Body of pancreas (tissue), 4 donors: Measurements from ENCODE around the gene PTRHD1.

Source experiments
- POLR2A ChIP-seq, 3 donors: fragments of 450-650 bp; IDR thresholded peaks; one replicate each; pipeline ENCODE4 v1.6.1; 2016; ENCODE audit warnings: antibody characterized with exemption in 3 of 3, mild to moderate bottlenecking in 2 of 3
- TF ChIP-seq, protein P1 (sequence below), 7 experiments: fragments of 450-650 bp in 4 of 7; fragments of 200-600 bp in 3 of 7; sonication (generic) in 3 of 7; IDR thresholded peaks; one replicate each; pipeline ENCODE4 v1.5.1; 2016 to 2019; ENCODE audit warnings: antibody characterized with exemption in 7 of 7

DNA sequence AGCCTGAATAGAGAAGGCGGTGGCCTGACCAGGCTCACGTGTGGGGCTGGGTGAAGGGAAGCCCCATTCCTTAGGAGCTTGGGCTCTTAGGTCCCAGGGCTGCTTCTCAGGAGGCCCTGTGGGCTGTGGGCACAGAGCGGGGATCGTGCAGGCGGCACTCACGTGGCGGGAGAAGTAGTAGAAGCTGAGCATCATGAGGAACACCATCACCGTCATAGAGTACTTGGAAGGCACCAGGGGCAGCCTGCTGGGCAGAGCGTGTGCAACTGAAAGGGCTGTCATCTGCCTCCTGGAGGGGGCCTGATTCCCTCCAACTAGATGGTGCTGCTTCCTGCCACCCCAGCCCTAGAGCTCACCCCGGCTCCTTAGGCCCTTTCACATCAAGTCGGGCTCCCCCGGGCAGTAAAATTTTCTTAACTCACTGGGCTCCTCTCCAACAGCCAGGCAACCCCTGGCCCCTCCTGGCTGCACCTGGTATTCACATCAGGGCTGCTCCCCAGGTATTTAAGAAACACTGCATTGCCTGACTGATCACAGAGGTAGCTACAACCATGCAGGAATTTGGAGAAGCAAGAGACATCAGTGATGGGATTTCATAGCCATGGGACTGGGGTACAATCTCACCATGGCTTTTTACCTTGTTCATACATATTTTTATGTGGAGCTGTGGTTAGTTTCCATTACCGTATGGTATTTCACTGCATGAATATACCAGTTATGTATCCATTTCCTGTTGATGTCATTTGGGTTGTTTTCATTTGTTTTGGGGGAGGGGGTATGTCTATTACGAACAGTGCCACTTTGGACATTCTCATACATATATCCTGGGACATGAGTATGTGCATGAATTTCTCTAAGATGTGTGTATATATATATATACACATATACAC lies 32.9 kb upstream of the PTRHD1 start:
- TF ChIP-seq, protein P1, sequence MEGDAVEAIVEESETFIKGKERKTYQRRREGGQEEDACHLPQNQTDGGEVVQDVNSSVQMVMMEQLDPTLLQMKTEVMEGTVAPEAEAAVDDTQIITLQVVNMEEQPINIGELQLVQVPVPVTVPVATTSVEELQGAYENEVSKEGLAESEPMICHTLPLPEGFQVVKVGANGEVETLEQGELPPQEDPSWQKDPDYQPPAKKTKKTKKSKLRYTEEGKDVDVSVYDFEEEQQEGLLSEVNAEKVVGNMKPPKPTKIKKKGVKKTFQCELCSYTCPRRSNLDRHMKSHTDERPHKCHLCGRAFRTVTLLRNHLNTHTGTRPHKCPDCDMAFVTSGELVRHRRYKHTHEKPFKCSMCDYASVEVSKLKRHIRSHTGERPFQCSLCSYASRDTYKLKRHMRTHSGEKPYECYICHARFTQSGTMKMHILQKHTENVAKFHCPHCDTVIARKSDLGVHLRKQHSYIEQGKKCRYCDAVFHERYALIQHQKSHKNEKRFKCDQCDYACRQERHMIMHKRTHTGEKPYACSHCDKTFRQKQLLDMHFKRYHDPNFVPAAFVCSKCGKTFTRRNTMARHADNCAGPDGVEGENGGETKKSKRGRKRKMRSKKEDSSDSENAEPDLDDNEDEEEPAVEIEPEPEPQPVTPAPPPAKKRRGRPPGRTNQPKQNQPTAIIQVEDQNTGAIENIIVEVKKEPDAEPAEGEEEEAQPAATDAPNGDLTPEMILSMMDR (IDR thresholded peaks at IDR 0.05) = no peak
- TF ChIP-seq POLR2A (IDR thresholded peaks at IDR 0.05) = no peak
